LHCN-M2 (cell line): Measurements from ENCODE around the gene SDSL. TPM values are rescaled to one million over a fixed set of nuclear protein-coding genes. Genes with fewer than 3 reads are reported as not detected.

Experiments used
- DNase-seq: peaks from one replicate; pipeline ENCODE4 v3.0.0-alpha.2; 2012; ENCODE audit warnings: low read depth
- polyA plus RNA-seq: library from polyadenylated mRNA; unstranded; fragments of >200 nt; gene quantifications from one replicate; pipeline ENCODE4 v1.2.1, GENCODE V29; 2012; ENCODE audit warnings: missing spikeins
- total RNA-seq: library from RNA; depleted of rRNA; stranded (reverse); fragments of >200 nt; gene quantifications from 2 replicates; pipeline ENCODE4 v1.2.3, GENCODE V29; 2014; rRNA removed

SDSL gene
- 6.5 and 8.3 TPM in 2 replicates for total RNA-seq
- 19.6 TPM for polyA plus RNA-seq

- DNase-seq: peak; percentile 94
Measured at GRCh38 chr12:113422030-113422885, at the start of gene SDSL. Gene SDSL, plus strand, starts transcription at chr12:113422380. Its CDS starts 5,603 bp downstream, at chr12:113427983.

- no peak for DNase-seq
Measured at GRCh38 chr12:113373440-113373839, 48.7 kb upstream of the SDSL start.

DNA sequence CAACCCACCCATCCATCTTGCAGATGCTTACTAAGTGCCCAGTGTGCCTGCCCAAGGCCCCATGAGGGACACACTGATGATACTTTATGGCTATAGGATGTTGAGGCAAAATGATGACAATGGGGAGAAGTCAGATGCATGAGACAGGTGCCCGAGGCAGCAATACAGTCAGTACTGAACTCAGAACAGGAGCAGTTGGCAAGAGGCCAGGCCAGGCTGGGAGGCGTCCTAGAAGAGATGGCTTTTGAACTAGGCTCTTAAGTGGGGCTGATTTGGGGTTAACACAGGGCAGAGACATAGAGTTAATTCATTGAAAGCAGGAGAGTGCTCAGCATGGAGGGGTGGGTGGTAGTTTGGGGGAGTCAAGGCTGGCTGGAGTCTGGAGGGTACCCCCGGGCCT lies 48.2 kb upstream of the SDSL start:
- no peak for DNase-seq

GRCh38 chr12:113374823-113375428 lies 47.3 kb upstream of the SDSL start:
- no peak for DNase-seq

DNA sequence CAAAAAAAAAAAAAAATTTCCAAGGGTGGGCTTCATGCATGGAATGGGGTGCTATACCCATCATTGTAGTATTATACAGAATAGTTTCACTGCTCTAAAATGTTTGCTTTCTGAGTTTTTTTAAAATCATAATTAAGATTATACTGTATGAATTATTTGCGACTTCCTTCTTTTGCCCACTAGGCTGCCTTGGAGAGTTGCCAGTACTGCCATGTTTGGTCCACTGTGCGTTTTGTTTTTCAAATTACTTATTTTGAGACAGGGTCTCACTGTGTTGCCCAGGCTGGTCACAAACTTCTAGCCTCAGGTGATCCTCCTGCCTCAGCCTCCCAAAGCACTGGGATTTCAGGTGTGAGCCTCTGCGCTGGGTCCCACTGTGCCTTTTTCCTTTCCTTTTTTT lies 43.9 kb upstream of the SDSL start:
- no peak for DNase-seq

GRCh38 chr12:113381220-113381619 lies 41.0 kb upstream of the SDSL start:
- DNase-seq: no peak

- no peak for DNase-seq
Measured at GRCh38 chr12:113382206-113382605, 40.0 kb upstream of the SDSL start.

GRCh38 chr12:113384778-113385177 lies 37.4 kb upstream of the SDSL start:
- no peak for DNase-seq

GRCh38 chr12:113385282-113385882 lies 36.8 kb upstream of the SDSL start:
- DNase-seq: no peak

- DNase-seq: no peak
Measured at GRCh38 chr12:113386866-113387566, 35.2 kb upstream of the SDSL start.

GRCh38 chr12:113387631-113388030 lies 34.5 kb upstream of the SDSL start:
- no peak for DNase-seq

GRCh38 chr12:113388351-113388750 lies 33.8 kb upstream of the SDSL start:
- no peak for DNase-seq

- DNase-seq: no peak
Measured at GRCh38 chr12:113390064-113391043, 31.8 kb upstream of the SDSL start.

DNA sequence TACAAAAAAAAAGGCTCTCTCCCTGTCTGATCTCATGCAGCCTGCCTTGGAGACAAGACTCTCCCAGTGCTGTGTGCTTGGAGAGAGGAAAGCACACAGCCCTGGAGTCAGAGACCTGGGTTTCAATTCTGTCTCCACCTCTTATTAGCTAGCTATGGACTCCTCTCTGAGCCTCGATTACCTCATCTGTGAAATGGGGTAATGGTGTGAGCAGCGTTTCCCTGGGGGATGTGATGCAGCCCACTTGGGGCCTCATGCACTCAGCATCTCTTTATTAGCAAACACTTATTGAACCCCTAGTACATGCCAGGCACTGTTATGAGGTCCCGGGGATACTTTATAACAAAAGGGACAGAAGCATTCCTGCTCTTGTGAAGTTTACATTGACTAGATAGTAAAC lies 31.0 kb upstream of the SDSL start:
- DNase-seq: no peak

GRCh38 chr12:113391650-113392337 lies 30.4 kb upstream of the SDSL start:
- DNase-seq: no peak

DNA sequence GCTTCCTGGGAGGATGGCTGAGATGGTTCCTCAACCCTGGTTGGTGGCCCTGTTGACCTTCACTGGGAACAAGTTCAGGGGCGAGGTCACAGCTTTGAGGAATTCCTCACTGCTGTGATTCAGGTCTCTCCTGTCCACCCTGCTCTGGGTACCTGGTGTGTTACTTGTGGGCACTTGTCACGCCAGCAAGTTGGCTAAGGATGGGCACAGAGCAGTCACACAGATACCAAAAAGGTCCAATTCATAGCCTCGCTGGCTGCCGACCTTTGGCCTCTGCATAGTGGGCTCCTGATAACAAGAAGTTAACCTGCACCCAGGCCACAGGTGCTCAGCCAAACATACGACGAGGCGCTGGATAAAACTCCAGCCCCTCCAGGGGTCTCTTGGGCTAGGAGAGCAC lies 29.7 kb upstream of the SDSL start:
- no peak for DNase-seq

- DNase-seq: peak; percentile 12
Measured at GRCh38 chr12:113392988-113393579, 29.1 kb upstream of the SDSL start.

DNA sequence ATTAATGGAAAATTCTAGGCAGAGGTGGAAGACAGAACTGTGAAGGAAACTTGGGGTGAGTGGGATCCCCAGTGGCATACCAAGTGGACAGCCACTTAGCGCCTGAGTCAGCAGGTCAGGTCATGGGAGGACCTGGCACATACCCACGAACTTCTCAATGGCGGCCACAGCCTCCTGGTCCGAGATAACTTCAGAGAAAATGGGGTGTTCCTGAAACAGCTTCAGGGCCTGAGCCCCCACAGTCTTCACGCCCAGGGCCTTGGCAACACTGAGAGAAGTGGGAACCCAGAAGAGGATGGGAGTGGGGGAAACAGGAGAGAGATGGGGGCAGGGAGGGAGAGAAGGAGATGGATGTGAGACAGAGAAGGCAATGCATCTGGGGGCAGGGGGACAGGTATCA lies 28.4 kb upstream of the SDSL start:
- no peak for DNase-seq

GRCh38 chr12:113395119-113395518 lies 27.1 kb upstream of the SDSL start:
- DNase-seq: no peak

GRCh38 chr12:113396200-113396599 lies 26.0 kb upstream of the SDSL start:
- no peak for DNase-seq
